Measurements from ENCODE around the gene NLRC5.
"Not testable (repeated sequence)": the region's sequence is repeated elsewhere in the genome, so short reads cannot be mapped to it uniquely, and the experiment has no call there.

NLRC5 gene

GRCh38 chr16:56980792-56981724, 8.3 kb upstream of the NLRC5 start:
- DNase-seq (ENCODE audit: low read depth), result no peak

GRCh38 chr16:56981729-56982271, 7.6 kb upstream of the NLRC5 start:
- no peak for DNase-seq (ENCODE audit: low read depth)

DNA sequence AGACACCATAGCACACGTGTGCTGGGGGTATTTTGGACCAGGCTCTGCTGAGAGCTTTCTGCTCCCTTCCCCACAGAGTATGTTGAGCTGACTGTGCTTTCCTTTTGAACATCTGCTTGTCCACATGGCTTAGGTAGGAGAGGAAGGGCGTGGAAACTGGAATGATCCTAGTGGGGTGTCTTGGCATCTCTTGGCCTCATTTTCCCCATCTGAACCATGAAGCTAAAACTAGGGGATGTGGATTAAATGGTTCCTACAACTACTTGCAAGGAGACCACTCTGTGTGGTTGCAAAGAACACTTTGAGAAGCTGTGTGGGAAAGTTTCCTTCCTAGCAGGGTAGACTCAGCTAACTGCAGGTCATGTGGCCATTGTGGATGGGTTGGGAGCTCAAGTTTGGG, 6.7 kb upstream of the NLRC5 start:
- no peak for DNase-seq (ENCODE audit: low read depth)

DNA sequence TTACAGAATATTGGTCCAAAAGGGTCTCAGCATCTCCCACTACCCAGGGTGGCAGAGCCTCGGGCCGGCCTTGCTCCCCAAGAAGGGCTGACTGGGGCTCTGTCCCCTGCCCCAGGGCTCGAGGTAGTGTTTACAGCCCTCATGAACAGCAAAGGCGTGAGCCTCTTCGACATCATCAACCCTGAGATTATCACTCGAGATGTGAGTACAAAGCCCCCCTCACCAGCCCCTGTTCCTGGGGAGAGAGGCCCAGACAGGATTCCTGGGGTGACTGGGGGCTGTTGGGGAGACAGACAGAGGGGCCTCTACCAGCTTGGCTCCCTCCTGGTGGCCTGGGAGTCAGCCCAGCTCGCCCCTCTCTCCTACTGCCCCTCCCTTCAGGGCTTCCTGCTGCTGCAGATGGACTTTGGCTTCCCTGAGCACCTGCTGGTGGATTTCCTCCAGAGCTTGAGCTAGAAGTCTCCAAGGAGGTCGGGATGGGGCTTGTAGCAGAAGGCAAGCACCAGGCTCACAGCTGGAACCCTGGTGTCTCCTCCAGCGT, 6.1 kb upstream of the NLRC5 start:
- no peak for DNase-seq (ENCODE audit: low read depth)

- no peak for DNase-seq (ENCODE audit: low read depth)
Measured at GRCh38 chr16:56984639-56985038, 4.7 kb upstream of the NLRC5 start.

GRCh38 chr16:56985288-56985961, 3.9 kb upstream of the NLRC5 start:
- DNase-seq (ENCODE audit: low read depth), result no peak

GRCh38 chr16:56985962-56986360, 3.4 kb upstream of the NLRC5 start:
- DNase-seq (ENCODE audit: low read depth), result no peak

DNA sequence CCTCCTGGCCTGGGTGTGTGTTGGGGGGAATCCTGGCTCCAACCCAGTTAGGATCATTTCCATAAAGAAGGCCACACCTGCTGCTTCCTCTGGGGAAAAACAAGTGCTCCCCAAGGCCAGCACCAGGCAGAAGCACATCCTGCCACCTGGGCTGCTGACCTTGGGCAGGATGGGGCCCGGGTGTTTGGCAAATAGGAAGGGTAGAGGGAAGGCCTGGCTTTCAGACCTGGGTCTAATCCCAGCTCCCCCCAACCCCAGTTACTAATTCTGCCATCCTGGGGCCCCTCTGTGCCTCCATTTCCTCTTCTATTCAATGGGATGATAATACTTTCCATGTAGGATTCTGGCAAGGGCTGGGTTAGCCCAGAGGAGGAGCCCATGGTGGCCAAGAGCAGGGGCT, 3.0 kb upstream of the NLRC5 start:
- no peak for DNase-seq (ENCODE audit: low read depth)

DNA sequence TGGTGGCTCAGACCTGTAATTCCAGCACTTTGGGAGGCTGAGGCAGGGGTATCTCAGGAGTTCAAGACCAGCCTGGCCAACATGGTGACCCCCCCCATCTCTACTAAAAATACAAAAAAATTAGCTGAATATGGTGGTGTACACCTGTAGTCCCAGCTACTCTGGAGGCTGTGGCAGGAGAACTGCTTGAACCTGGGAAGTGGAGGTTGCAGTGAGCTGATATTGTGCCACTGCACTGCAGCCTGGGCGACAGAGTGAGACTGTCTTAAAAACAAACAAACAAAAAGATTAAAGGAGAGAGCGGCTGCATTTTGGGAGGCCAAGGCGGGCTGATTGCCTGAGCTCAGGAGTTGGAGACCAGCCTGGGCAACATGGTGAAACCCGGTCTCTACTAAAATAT, 2.4 kb upstream of the NLRC5 start:
- DNase-seq (ENCODE audit: low read depth), result not testable (repeated sequence)

- no peak for DNase-seq (ENCODE audit: low read depth)
Measured at GRCh38 chr16:56987692-56988091, 1.7 kb upstream of the NLRC5 start.

GRCh38 chr16:56988161-56988947, 1.0 kb upstream of the NLRC5 start:
- DNase-seq (ENCODE audit: low read depth), result no peak

DNA sequence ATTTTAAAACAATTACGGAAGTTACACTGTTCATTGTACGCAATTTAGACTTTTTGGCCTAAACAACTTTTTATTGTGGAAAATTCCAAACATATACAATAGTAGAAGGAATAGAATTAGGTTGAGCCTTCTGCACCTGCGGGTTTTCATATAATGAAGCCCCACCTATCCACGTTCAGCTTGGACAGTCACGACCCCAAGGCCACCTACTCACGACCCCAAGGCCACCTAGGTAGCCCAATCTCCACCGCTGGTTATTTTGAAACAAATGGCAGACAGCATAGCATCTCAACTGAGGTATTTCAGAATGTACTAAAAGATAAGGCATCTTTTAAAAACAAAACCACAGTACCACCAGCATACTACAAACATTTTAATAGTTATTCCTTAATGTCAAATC, 631 bp downstream of the NLRC5 start:
- DNase-seq (ENCODE audit: low read depth), result no peak

DNA sequence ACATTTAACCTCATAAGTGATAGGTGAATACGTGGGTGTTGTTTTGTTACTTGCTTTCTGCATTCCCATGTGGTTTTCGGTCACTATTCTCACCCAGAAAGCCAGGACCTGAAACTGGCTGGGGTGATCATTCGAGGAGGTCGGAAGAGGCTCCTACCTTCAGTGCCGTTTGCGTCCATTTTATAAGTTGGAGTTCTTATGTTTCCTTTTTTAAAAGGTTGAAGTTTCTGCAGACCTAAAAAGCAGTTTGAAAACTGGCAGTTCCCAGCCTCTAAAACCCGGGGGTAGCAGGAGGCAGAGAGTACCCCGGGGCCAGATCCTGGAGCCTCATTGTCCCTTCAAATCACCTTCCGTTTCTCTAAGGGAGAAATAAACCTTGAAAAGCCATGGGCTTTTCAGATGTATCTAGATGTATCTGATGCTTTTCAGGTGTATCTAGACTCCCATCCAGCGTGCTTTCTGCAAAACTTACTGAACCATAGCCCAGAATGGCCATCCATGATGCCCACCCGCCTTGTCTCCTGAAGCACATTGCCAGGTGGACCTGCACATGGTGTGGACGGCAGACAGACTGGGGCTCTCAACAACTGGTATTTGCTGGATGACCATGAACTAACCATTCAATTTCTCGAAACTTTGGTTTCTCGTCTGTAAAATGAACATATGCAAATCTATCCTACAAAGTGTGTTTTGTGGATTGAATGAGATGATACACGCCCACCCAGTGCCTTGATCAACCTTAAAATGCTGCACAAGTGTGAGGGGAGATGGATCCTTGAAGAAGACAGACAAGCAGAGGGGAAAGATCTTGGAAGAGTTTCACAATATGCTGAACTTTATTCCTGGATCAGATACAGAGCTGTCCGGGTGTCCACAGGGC, 1.3 kb downstream of the NLRC5 start:
- DNase-seq (ENCODE audit: low read depth), result no peak

- not testable (repeated sequence) for DNase-seq (ENCODE audit: low read depth)
Measured at GRCh38 chr16:56992431-56992830, 3.1 kb downstream of the NLRC5 start.

GRCh38 chr16:56993204-56993603, 3.8 kb downstream of the NLRC5 start:
- DNase-seq (ENCODE audit: low read depth), result no peak

DNA sequence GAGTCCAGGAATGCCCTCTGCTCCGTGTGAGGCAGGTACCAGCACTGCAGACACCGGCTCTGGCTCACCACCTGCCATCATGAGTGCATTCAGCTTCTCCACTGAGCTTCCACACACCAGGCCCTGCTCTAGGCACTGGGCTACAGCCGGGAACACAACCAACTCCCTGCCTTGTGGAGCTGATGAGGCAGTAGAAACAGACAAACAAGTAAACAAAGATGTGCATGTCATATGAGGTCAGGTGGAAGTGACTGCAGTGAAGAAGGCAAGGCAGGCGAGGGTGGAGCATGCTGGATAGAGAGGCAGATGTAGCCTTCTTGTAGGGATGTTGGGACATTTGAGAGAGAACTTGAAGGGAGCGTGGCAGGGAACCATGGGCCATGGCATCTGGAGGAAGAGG, 5.0 kb downstream of the NLRC5 start:
- DNase-seq (ENCODE audit: low read depth), result no peak

- DNase-seq (ENCODE audit: low read depth), result no peak
Measured at GRCh38 chr16:56995136-56995805, 5.9 kb downstream of the NLRC5 start.

DNA sequence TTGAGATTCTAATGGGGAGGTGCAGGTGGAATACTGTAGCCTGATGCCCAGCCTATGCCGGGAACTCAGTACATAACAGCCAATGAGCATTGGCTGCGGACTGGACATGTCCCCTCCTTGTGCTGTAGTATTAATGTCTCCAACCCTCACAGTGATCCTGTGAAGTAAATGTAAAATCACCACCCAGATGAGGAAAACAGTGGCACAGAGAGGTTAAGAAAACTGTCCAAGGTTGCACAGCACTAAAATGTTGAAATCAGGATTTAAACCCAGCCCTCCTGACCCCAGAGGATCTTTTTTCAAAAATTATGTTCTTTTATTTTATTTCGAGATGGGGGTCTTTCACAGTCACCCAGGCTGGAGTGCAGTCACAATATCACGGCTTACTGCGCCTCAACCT, 7.9 kb downstream of the NLRC5 start:
- no peak for DNase-seq (ENCODE audit: low read depth)

GRCh38 chr16:56997931-56998330, 8.6 kb downstream of the NLRC5 start:
- no peak for DNase-seq (ENCODE audit: low read depth)

- DNase-seq (ENCODE audit: low read depth), result no peak
Measured at GRCh38 chr16:56998352-56998751, 9.0 kb downstream of the NLRC5 start.

All from T-helper 22 cell (primary cell).